ENCODE measurements around the gene CPSF3.

CPSF3 gene

GRCh38 chr2:9423100-9423921 lies at the start of gene CPSF3, which contains the start of gene ITGB1BP1:
CPSF3 (plus strand) TSS chr2:9423654; CDS start chr2:9423774, 120 bp downstream.
ITGB1BP1 (minus strand) TSS chr2:9423528; CDS start chr2:9418697, 4,831 bp downstream.
- DNase-seq (ENCODE audit: low read depth) = peak; percentile 96

GRCh38 chr2:9374071-9374730 lies 49.3 kb upstream of the CPSF3 start:
- no peak for DNase-seq (ENCODE audit: low read depth)

GRCh38 chr2:9375857-9376428 lies 47.5 kb upstream of the CPSF3 start:
- DNase-seq (ENCODE audit: low read depth) = no peak

GRCh38 chr2:9377461-9378097 lies 45.9 kb upstream of the CPSF3 start:
- DNase-seq (ENCODE audit: low read depth) = no peak

- no peak for DNase-seq (ENCODE audit: low read depth)
Observed at GRCh38 chr2:9378433-9379390, 44.7 kb upstream of the CPSF3 start.

GRCh38 chr2:9379391-9379755 lies 44.1 kb upstream of the CPSF3 start:
- no peak for DNase-seq (ENCODE audit: low read depth)

GRCh38 chr2:9380702-9381628 lies 42.5 kb upstream of the CPSF3 start:
- DNase-seq (ENCODE audit: low read depth) = no peak

DNA sequence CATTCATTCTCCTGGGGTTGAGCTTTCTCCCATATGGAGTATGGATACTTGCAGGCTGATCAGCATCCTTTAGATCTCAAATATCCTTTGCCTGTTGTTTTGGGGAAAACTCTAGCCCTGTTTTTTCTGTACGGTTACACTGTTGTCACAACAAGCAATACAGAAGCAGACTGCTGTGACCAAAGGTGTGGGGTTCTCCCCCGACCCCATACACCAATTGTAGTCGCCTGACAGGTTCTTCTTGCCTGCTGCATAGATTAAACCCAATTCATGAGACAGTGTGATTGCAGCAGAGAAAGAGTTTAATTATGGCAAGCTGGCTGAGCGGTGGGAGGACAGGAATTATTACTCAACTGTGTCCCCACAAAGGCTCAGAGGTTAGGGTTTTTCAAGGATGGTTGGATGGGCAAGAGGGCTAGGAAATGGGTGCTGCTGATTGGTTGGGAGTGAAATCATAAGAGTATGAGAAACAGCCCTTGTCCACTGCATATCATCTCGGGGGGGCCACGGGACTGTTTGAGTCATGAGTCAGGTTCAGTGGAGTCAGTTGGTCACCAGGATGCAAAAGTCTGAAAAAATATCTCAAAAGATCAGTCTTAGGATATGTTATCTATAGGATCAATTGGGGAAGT lies 40.7 kb upstream of the CPSF3 start:
- DNase-seq (ENCODE audit: low read depth) = no peak

DNA sequence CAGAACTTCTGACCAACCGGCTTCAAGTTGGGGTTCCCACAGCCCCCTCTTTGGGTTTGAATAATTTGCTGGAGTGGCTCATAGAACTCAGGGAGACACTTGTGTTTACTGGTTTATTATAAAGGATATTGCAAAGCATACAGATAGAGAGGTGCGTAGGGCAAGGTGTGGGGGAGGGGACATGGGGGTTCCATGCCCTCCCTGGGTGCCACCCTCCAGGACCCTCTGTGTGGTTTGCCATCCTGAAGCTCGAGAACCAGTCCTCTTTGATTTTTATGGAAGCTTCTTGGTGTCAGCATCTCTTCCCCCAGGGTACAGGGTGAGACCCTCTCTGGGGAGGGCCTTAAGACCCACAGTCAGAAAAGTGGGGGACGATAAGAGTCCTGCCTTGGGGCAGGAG lies 38.9 kb upstream of the CPSF3 start:
- no peak for DNase-seq (ENCODE audit: low read depth)

GRCh38 chr2:9385841-9386240 lies 37.6 kb upstream of the CPSF3 start:
- no peak for DNase-seq (ENCODE audit: low read depth)

DNA sequence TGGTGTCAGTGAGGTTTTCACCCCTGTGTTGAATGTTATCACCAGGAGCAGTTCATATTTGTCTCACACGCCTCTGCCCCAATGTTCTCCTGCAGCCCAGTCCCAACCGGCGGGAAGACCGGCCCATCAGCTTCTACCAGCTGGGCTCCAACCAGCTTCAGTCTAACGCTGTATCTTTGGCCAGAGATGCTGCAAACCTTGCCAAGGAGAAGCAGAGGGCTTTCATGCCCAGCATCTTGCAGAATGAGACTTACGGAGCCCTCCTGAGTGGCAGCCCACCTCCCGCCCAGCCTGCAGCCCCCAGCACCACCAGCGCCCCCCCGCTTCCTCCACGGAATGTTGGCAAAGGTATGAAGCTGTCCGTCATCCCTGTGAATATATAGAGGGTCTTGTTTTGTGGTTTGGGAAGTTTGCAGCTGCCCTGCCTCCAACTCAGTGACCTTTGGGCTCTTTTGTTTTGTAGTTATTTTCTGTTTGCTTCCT lies 35.2 kb upstream of the CPSF3 start:
- no peak for DNase-seq (ENCODE audit: low read depth)

GRCh38 chr2:9388950-9389911 lies 34.2 kb upstream of the CPSF3 start:
- DNase-seq (ENCODE audit: low read depth) = no peak

- no peak for DNase-seq (ENCODE audit: low read depth)
Observed at GRCh38 chr2:9390151-9390850, 33.2 kb upstream of the CPSF3 start.

DNA sequence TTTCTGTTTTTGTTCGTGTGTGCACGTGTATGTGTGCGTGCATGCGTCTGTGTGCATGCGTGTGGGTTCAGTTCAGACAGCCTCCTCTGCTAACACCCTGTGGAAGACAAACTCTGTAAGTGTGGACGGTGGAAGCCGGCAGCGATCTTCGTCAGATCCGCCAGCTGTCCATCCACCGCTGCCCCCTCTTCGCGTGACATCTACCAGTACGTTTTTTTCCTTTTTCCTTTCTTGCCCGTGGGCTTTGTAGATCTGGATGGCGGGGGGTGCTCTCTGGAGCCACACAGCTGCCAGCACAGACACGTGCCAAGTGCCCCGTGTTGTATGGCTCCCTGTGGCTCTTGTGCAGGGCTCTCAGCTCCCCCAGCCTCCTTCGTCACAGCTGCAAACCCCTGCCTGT lies 32.5 kb upstream of the CPSF3 start:
- no peak for DNase-seq (ENCODE audit: low read depth)

DNA sequence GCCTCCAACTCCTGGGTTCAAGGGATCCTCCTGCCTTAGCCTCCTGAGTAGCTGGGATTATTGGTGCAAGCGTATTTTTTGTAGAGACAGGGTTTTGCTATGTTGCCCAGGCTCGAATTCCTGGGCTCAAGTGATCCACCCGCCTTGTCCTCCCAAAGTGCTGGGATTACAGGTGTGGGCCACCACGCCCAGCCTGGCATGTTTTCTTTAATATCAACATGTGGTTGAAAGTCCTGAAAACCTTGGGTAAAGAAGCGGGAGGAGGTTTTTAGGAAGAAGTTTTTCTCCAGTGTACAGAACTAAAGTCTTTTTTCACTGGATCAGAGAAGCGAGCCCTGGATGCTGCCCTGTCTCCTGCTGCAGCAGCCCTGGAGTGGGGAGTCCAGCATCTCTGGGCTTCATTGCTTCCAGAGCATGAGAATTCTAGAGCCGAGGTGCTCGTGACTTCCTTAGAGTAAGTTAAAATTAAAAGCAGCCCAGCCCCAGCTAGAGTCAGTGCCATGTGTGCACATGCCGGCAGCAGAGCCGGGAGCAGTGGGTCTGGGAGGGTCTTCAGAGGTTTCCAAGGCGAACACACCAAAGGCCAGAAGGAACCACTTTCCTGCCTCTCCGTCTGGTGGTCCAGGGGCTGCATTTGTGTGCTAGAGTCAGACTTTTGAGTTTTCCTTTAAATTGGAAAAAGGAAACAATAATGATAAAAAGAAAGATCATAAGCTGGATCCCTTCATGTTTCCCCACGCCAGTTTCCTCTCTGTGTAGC lies 31.3 kb upstream of the CPSF3 start:
- DNase-seq (ENCODE audit: low read depth) = no peak

GRCh38 chr2:9392898-9393765 lies 30.3 kb upstream of the CPSF3 start:
- no peak for DNase-seq (ENCODE audit: low read depth)

All from activated gamma-delta T cell treated with anti-CD3 and anti-CD28 coated beads, Interleukin-2, amount 50 U/mL, for 16 hours (primary cell).